LNCAP (cell line): ENCODE data around the gene PFKFB3.

Source experiments
- TF ChIP-seq, protein P1 (sequence below): fragments of 450-650 bp; IDR thresholded peaks from 2 replicates; pipeline ENCODE4 v1.5.1; 2017; ENCODE audit warnings: mild to moderate bottlenecking

PFKFB3 gene

DNA sequence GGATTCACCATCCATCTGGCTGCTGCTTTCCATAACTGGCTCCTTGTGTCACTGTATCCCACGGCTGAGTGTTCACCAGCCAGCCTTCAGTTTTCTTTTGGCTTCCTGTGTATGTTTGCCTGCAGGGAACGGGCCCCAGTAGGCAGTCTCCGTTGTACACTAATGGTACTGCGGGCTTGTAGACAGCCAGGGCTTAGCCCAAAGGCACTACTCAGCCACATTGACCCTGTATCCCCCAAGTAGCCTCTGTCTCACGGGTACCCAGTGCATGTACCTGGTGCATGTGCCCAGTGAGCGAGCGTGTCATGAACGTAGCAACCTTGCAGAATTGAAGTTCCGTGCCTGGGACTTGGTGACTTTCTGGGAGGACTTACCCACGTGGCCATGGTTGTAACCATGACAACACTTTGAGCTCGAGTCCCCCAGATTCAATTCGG, 6.1 kb downstream of the PFKFB3 start:
- TF ChIP-seq, protein P1, sequence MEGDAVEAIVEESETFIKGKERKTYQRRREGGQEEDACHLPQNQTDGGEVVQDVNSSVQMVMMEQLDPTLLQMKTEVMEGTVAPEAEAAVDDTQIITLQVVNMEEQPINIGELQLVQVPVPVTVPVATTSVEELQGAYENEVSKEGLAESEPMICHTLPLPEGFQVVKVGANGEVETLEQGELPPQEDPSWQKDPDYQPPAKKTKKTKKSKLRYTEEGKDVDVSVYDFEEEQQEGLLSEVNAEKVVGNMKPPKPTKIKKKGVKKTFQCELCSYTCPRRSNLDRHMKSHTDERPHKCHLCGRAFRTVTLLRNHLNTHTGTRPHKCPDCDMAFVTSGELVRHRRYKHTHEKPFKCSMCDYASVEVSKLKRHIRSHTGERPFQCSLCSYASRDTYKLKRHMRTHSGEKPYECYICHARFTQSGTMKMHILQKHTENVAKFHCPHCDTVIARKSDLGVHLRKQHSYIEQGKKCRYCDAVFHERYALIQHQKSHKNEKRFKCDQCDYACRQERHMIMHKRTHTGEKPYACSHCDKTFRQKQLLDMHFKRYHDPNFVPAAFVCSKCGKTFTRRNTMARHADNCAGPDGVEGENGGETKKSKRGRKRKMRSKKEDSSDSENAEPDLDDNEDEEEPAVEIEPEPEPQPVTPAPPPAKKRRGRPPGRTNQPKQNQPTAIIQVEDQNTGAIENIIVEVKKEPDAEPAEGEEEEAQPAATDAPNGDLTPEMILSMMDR, result no peak

- TF ChIP-seq, protein P1, result no peak
Measured at GRCh38 chr10:6211341-6211670, 8.6 kb downstream of the PFKFB3 start.

DNA sequence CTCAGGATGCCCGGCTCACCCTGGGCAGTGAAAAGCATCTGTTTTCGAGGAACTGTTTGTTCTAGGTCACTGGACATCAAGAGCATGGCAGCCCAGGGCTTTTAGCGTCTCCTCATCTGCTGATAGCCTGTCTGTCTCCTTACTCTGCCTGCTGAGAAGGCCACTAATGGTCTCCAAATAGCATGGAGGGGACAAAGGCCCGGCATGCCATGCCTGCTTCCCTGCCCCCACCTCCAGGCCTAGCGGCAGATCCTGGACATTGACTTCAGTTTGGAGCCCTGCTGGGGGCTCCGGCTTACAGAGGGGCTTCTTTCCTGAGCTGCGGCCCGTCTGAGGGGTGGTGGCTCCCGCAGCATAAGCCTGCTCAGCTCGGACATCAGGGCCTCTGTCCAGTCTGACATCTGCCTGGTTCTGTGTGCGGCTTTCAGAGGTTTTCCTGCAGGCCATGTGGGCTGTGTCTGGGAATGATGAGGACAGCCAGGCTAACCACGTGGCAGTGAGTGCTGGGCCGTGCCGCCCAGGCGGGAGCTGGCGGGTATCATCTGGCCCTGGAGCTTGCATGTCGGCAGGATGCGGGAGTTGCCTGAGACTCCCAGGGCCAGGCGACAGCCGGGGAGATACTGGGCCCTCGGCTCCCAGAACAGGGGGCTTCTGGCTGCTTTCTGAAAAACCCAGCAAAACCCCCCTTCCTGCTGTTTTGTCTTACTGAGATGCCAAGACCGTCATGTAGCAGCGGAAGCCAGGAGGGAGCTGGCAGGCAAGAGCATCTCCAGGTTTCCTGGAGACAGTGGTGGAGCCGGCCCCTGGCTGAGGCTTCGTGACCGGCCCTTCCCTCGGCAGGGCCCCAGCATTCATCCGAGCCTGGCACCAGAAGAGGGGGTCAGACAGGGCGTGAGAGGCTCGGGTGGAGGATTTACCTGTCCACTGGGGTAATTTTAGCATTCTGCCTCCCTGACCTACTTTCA, 9.2 kb downstream of the PFKFB3 start:
- TF ChIP-seq, protein P1, result no peak

GRCh38 chr10:6212806-6213205, 10.1 kb downstream of the PFKFB3 start:
- TF ChIP-seq, protein P1, result no peak

DNA sequence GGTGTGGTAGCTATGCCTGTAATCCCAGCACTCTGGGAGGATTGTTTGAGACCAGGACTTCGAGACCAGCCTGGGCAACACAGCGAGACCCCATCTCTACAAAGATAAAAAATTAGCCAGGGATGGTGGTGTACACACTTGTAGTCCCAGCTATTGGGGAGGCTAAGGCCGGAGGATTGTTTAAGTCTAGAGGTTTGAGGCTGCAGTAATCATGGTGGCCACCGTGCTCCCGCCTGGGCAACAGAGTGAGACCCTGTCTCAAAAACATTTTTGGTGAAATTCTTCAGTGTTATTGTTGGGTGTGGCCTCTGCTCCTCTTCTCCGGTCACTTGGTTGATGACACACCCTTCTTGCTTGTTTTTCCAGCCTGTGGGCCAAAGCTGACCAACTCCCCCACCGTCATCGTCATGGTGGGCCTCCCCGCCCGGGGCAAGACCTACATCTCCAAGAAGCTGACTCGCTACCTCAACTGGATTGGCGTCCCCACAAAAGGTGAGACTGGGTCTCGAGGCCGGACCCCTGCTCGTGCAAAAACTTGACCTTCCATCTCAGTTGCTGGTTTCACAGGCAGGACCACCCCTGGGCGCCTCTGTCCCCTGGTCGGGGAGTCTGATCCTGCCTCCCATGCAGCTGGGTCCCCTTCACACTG, 10.6 kb downstream of the PFKFB3 start:
- TF ChIP-seq, protein P1, result no peak

DNA sequence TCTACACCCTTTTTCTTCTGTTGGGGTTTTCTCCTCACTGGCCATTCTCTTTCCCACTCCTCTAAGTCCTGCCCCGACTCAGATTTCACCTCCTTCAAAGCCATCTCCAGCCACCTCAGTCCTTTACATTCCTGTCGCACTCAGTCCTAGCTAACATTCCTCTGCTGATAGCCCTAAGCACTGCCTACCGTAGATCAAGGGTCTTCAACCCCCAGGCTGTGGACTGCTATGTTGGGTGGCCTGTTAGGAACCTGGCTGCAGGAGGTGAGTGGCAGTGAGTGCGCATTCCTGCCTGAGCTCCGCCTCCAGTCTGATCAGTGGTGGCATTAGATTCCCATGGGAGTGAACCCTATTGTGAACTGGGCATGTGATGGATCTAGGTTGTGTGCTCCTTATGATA, 11.2 kb downstream of the PFKFB3 start:
- TF ChIP-seq, protein P1, result no peak

- TF ChIP-seq, protein P1, result no peak
Measured at GRCh38 chr10:6214612-6215011, 11.9 kb downstream of the PFKFB3 start.
